Mammary epithelial cell (primary cell): Measurements from ENCODE around the gene HLA-DQA2.

ENCODE experiments used
- CTCF ChIP-seq, 2 donors: IDR thresholded peaks in 1 of 2; conservative IDR thresholded peaks in 1 of 2; 2 replicates each; pipeline ENCODE4 v1.5.1; 2011 to 2012; ENCODE audit warnings: inconsistent platforms in 2 of 2, low read length in 2 of 2, mild to moderate bottlenecking in 2 of 2, control low read depth in 1 of 2, low read depth in 1 of 2; ENCODE audit not compliant: insufficient read depth in 1 of 2; ENCODE audit errors: extremely low read depth in 1 of 2
- EZH2 ChIP-seq: IDR thresholded peaks from 2 replicates; pipeline ENCODE4 v1.6.1; 2012; ENCODE audit warnings: low read length, inconsistent platforms, borderline replicate concordance

- peak; percentile 61 to 73 for TF ChIP-seq CTCF (conservative IDR thresholded peaks at IDR 0.05 in 1 of 2, IDR thresholded peaks at IDR 0.05 in 1 of 2; ENCODE audit: extremely low read depth in 1 of 2, insufficient read depth in 1 of 2, low read depth in 1 of 2, low read length in 2 of 2)
- no peak for TF ChIP-seq EZH2
Observed at GRCh38 chr6:32785781-32786533, 44.8 kb downstream of the HLA-DQA2 start.
